GM21576 (cell line): ENCODE data around the gene SLMAP.
"Not testable (repeated sequence)": the region's sequence is repeated elsewhere in the genome, so short reads cannot be mapped to it uniquely, and the experiment has no call there.

ENCODE experiments used
- ATAC-seq: cut with Tn5 transposase; IDR thresholded peaks from one replicate; pipeline ENCODE4 v1.9.1; 2021; ENCODE audit warnings: mild to moderate bottlenecking, moderate library complexity; ENCODE audit not compliant: unreplicated experiment

Gene SLMAP

GRCh38 chr3:57822686-57823085 is 66.6 kb downstream of the SLMAP start:
- no peak for ATAC-seq

GRCh38 chr3:57825116-57825515 is 69.0 kb downstream of the SLMAP start:
- ATAC-seq, result no peak

- ATAC-seq, result no peak
Observed at GRCh38 chr3:57826245-57826951, 70.3 kb downstream of the SLMAP start.

- ATAC-seq, result no peak
Observed at GRCh38 chr3:57826952-57827723, 71.0 kb downstream of the SLMAP start.

- no peak for ATAC-seq
Observed at GRCh38 chr3:57827757-57828156, 71.6 kb downstream of the SLMAP start.

GRCh38 chr3:57832486-57832885 is 76.4 kb downstream of the SLMAP start:
- no peak for ATAC-seq

- no peak for ATAC-seq
Observed at GRCh38 chr3:57832900-57833313, 76.8 kb downstream of the SLMAP start.

- ATAC-seq, result no peak
Observed at GRCh38 chr3:57833763-57834162, 77.7 kb downstream of the SLMAP start.

- no peak for ATAC-seq
Observed at GRCh38 chr3:57837686-57838085, 81.6 kb downstream of the SLMAP start.

GRCh38 chr3:57838627-57839026 is 82.5 kb downstream of the SLMAP start:
- no peak for ATAC-seq

- no peak for ATAC-seq
Observed at GRCh38 chr3:57840473-57840872, 84.4 kb downstream of the SLMAP start.

GRCh38 chr3:57841818-57842217 is 85.7 kb downstream of the SLMAP start:
- no peak for ATAC-seq

- no peak for ATAC-seq
Observed at GRCh38 chr3:57848177-57848738, 92.1 kb downstream of the SLMAP start.

- ATAC-seq, result no peak
Observed at GRCh38 chr3:57851304-57851703, 95.2 kb downstream of the SLMAP start.

GRCh38 chr3:57852896-57853295 is 96.8 kb downstream of the SLMAP start:
- no peak for ATAC-seq

GRCh38 chr3:57855281-57855680 is 99.2 kb downstream of the SLMAP start:
- no peak for ATAC-seq

GRCh38 chr3:57855943-57856342 is 99.8 kb downstream of the SLMAP start:
- ATAC-seq, result no peak

- ATAC-seq, result no peak
Observed at GRCh38 chr3:57856675-57857074, 100.6 kb downstream of the SLMAP start.

- no peak for ATAC-seq
Observed at GRCh38 chr3:57862894-57863293, 106.8 kb downstream of the SLMAP start.

- no peak for ATAC-seq
Observed at GRCh38 chr3:57863380-57863779, 107.3 kb downstream of the SLMAP start.

- ATAC-seq, result no peak
Observed at GRCh38 chr3:57864853-57865252, 108.7 kb downstream of the SLMAP start.

GRCh38 chr3:57869110-57869509 is 113.0 kb downstream of the SLMAP start:
- ATAC-seq, result not testable (repeated sequence)
